ENCODE data around the gene CT45A7.
"Not testable (repeated sequence)": the region's sequence is repeated elsewhere in the genome, so short reads cannot be mapped to it uniquely, and the experiment has no call there.

CT45A7 gene, protein sequence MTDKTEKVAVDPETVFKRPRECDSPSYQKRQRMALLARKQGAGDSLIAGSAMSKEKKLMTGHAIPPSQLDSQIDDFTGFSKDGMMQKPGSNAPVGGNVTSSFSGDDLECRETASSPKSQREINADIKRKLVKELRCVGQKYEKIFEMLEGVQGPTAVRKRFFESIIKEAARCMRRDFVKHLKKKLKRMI

DNA sequence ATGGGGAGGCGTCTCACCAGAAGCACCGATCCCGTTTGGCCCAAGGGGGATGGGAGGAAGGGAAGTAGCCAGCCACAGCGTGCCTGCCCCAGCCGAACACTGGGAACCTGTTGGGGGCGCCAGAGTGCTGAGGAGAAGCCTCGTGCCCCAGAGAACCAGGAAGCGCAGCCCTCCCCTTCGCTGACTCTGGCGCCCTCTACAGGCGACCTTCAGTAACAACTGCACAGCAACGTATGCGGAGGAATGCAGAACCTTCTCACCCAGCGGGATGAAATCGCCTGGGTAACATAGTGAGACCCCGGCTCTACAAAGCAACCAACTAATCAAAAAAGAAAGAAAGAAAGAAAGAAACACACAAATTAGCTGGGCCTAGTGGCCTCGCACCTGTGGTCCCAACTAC lies at the start of gene CT45A7:
Gene CT45A7, minus strand, starts transcription at position 101 of the 400 bp plus-strand sequence. CDS start 3,747 bp downstream, outside the sequence.
- H3K27ac ChIP-seq; POLR2A ChIA-PET (ENCODE audit: low non-redundant PET); DNase-seq (ENCODE audit: low spot score); CTCF ChIA-PET: not testable (repeated sequence)

DNA sequence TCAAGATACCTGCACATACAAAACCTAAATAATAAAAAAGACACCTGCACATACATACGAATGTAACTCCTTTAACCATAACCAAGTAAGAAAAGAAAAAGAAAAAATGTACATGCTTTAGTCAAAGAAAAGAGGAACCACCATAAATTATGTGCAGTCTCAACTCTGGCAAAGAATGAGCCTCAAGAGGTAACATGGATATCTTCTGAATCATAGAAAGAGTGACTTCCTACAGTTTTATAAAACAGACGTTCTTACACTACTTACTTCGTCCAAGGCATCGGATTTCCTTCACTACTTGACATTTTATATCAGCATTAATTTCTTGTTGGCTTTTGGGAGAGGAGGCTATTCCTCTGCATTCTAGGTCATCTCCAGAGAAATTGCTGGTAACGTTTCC lies 45.7 kb upstream of the CT45A7 start:
- H3K27ac ChIP-seq; CTCF ChIA-PET; DNase-seq (ENCODE audit: low spot score); POLR2A ChIA-PET (ENCODE audit: low non-redundant PET): not testable (repeated sequence)

DNA sequence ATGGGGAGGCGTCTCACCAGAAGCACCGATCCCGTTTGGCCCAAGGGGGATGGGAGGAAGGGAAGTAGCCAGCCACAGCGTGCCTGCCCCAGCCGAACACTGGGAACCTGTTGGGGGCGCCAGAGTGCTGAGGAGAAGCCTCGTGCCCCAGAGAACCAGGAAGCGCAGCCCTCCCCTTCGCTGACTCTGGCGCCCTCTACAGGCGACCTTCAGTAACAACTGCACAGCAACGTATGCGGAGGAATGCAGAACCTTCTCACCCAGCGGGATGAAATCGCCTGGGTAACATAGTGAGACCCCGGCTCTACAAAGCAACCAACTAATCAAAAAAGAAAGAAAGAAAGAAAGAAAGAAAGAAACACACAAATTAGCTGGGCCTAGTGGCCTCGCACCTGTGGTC lies 34.6 kb upstream of the CT45A7 start, which contains the start of gene CT45A9:
Gene CT45A9, minus strand, starts transcription at position 101 of the 400 bp plus-strand sequence. CDS start 3,751 bp downstream, outside the sequence.
- DNase-seq (ENCODE audit: low spot score); H3K27ac ChIP-seq; CTCF ChIA-PET; POLR2A ChIA-PET (ENCODE audit: low non-redundant PET): not testable (repeated sequence)

DNA sequence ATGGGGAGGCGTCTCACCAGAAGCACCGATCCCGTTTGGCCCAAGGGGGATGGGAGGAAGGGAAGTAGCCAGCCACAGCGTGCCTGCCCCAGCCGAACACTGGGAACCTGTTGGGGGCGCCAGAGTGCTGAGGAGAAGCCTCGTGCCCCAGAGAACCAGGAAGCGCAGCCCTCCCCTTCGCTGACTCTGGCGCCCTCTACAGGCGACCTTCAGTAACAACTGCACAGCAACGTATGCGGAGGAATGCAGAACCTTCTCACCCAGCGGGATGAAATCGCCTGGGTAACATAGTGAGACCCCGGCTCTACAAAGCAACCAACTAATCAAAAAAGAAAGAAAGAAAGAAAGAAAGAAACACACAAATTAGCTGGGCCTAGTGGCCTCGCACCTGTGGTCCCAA lies 17.4 kb upstream of the CT45A7 start, which contains the start of gene CT45A8:
Gene CT45A8, minus strand, starts transcription at position 101 of the 400 bp plus-strand sequence. CDS start 3,755 bp downstream, outside the sequence.
- CTCF ChIA-PET; POLR2A ChIA-PET (ENCODE audit: low non-redundant PET); H3K27ac ChIP-seq; DNase-seq (ENCODE audit: low spot score): not testable (repeated sequence)

DNA sequence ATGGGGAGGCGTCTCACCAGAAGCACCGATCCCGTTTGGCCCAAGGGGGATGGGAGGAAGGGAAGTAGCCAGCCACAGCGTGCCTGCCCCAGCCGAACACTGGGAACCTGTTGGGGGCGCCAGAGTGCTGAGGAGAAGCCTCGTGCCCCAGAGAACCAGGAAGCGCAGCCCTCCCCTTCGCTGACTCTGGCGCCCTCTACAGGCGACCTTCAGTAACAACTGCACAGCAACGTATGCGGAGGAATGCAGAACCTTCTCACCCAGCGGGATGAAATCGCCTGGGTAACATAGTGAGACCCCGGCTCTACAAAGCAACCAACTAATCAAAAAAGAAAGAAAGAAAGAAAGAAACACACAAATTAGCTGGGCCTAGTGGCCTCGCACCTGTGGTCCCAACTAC lies 17.2 kb downstream of the CT45A7 start, which contains the start of gene CT45A2:
Gene CT45A2, minus strand, starts transcription at position 101 of the 400 bp plus-strand sequence. CDS start 3,747 bp downstream, outside the sequence.
- CTCF ChIA-PET; POLR2A ChIA-PET (ENCODE audit: low non-redundant PET); DNase-seq (ENCODE audit: low spot score): not testable (repeated sequence)

DNA sequence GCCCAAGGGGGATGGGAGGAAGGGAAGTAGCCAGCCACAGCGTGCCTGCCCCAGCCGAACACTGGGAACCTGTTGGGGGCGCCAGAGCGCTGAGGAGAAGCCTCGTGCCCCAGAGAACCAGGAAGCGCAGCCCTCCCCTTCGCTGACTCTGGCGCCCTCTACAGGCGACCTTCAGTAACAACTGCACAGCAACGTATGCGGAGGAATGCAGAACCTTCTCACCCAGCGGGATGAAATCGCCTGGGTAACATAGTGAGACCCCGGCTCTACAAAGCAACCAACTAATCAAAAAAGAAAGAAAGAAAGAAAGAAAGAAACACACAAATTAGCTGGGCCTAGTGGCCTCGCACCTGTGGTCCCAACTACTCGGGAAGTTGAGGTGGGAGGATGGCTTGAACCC lies 34.4 kb downstream of the CT45A7 start, which contains the start of gene CT45A6:
Gene CT45A6, minus strand, starts transcription at position 101 of the 400 bp plus-strand sequence. CDS start 3,794 bp downstream, outside the sequence.
- DNase-seq (ENCODE audit: low spot score); POLR2A ChIA-PET (ENCODE audit: low non-redundant PET): not testable (repeated sequence)

More for the DNA sequence above, 17.2 kb downstream of the CT45A7 start, which contains the start of gene CT45A2:
- H3K27ac ChIP-seq: not testable (repeated sequence)

DNA sequence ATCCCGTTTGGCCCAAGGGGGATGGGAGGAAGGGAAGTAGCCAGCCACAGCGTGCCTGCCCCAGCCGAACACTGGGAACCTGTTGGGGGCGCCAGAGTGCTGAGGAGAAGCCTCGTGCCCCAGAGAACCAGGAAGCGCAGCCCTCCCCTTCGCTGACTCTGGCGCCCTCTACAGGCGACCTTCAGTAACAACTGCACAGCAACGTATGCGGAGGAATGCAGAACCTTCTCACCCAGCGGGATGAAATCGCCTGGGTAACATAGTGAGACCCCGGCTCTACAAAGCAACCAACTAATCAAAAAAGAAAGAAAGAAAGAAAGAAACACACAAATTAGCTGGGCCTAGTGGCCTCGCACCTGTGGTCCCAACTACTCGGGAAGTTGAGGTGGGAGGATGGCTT lies 51.7 kb downstream of the CT45A7 start, which contains the start of gene CT45A5:
Gene CT45A5, minus strand, starts transcription at position 101 of the 400 bp plus-strand sequence. CDS start 3,774 bp downstream, outside the sequence.
- DNase-seq (ENCODE audit: low spot score); POLR2A ChIA-PET (ENCODE audit: low non-redundant PET); CTCF ChIA-PET; H3K27ac ChIP-seq: not testable (repeated sequence)

More for the DNA sequence above, 34.4 kb downstream of the CT45A7 start, which contains the start of gene CT45A6:
- CTCF ChIA-PET, H3K27ac ChIP-seq: not testable (repeated sequence)
